PC-3 (cell line): ENCODE data around the gene JARID2. TPM values are rescaled to one million over a fixed set of nuclear protein-coding genes. Genes with fewer than 3 reads are reported as not detected.

ENCODE experiments used
- ATAC-seq: fragments of 200-7000 bp; cut with Tn5 transposase; 2 replicates; pipeline ENCODE4 v1.9.1; 2020; ENCODE audit warnings: mild to moderate bottlenecking, moderate library complexity
- BruUV-seq: library from RNA; stranded (reverse); fragments of 400-500 nt; replicated peaks from 2 replicates; lab custom pipeline; 2021; lab: Mats Ljungman, UMichigan
- CTCF ChIA-PET: fragments of 300-600 bp; sonication (Branson Sonifier 250); formaldehyde crosslinking; loops from one replicate; lab custom pipeline; 2022; ENCODE audit warnings: antibody characterized with exemption; lab: Charles Lee
- POLR2A ChIA-PET: fragments of 300-600 bp; sonication (Branson Sonifier 250); formaldehyde crosslinking; loops from one replicate; lab custom pipeline; 2022; ENCODE audit warnings: antibody characterized with exemption; ENCODE audit not compliant: unreplicated experiment; lab: Charles Lee
- DNase-seq: peaks from one replicate; pipeline ENCODE4 v3.0.0-alpha.2; 2015
- H2AFZ ChIP-seq: fragments of 300-600 bp; sonication (generic); 2 replicates; pipeline ENCODE4 v1.6.0; 2016; ENCODE audit warnings: antibody characterized with exemption, low read length
- H3F3A ChIP-seq: fragments of 300-600 bp; sonication (generic); one replicate; pipeline ENCODE4 v1.6.0; 2017; ENCODE audit warnings: antibody characterized with exemption, low read length, control low read depth, mild to moderate bottlenecking; ENCODE audit not compliant: unreplicated experiment
- H3K27ac ChIP-seq: fragments of 300-600 bp; sonication (generic); 2 replicates; pipeline ENCODE4 v1.5.1; 2016; ENCODE audit warnings: mild to moderate bottlenecking, low read length
- H3K27me3 ChIP-seq: fragments of 300-600 bp; sonication (generic); 2 replicates; pipeline ENCODE4 v1.6.1; 2016; ENCODE audit warnings: low read length, mixed read lengths
- H3K36me3 ChIP-seq: fragments of 300-600 bp; sonication (generic); 2 replicates; pipeline ENCODE4 v1.6.1; 2016; ENCODE audit warnings: low read depth, mixed run types, low read length, mixed read lengths
- H3K4me1 ChIP-seq: fragments of 300-600 bp; sonication (generic); 2 replicates; pipeline ENCODE4 v1.5.1; 2016; ENCODE audit warnings: low read length; ENCODE audit not compliant: insufficient read depth
- H3K4me2 ChIP-seq: fragments of 300-600 bp; sonication (generic); 2 replicates; pipeline ENCODE4 v1.6.0; 2016; ENCODE audit warnings: low read length
- H3K4me3 ChIP-seq: fragments of 300-600 bp; sonication (generic); 2 replicates; pipeline ENCODE4 v1.5.1; 2016; ENCODE audit warnings: mild to moderate bottlenecking, low read length, mixed read lengths
- H3K79me2 ChIP-seq: fragments of 300-600 bp; sonication (generic); 2 replicates; pipeline ENCODE4 v1.6.1; 2017; ENCODE audit warnings: low read length, mixed read lengths
- H3K9ac ChIP-seq: fragments of 300-600 bp; sonication (generic); 2 replicates; pipeline ENCODE4 v1.6.0; 2016; ENCODE audit warnings: mild to moderate bottlenecking, low read length
- H3K9me2 ChIP-seq: fragments of 300-600 bp; sonication (generic); replicated peaks from 2 replicates; pipeline ENCODE4 v1.6.1; 2016; ENCODE audit warnings: mixed run types, low read length, mixed read lengths
- H3K9me3 ChIP-seq: fragments of 300-600 bp; sonication (generic); 2 replicates; pipeline ENCODE4 v1.6.1; 2016; ENCODE audit warnings: low read length, mixed read lengths
- H4K20me1 ChIP-seq: fragments of 300-600 bp; sonication (generic); 2 replicates; pipeline ENCODE4 v1.6.1; 2016; ENCODE audit warnings: low read length, mixed read lengths
- CTCF ChIP-seq: fragments of 300-600 bp; sonication (generic); conservative IDR thresholded peaks from 2 replicates; pipeline ENCODE4 v1.5.1; 2017; ENCODE audit warnings: antibody characterized with exemption, low read depth, mild to moderate bottlenecking, low read length
- EZH2 ChIP-seq: fragments of 300-600 bp; sonication (generic); IDR thresholded peaks from one replicate; pipeline ENCODE4 v1.6.1; 2017; ENCODE audit warnings: antibody characterized with exemption, mild to moderate bottlenecking, low read length; ENCODE audit not compliant: unreplicated experiment
- EZH2phosphoT487 ChIP-seq: fragments of 300-600 bp; sonication (generic); IDR thresholded peaks from 2 replicates; pipeline ENCODE4 v1.6.1; 2018; ENCODE audit warnings: mild to moderate bottlenecking, antibody characterized with exemption, low read length, borderline replicate concordance
- intact Hi-C: fragments of 100-400 bp; cut with micrococcal nuclease; formaldehyde crosslinking; loops from 2 replicates; pipeline ENCODE4 v1.9.0; 2023
- total RNA-seq: library from RNA; depleted of rRNA; stranded (reverse); fragments of >200 nt; gene quantifications from 2 replicates; pipeline ENCODE4 v1.2.3, GENCODE V29; 2014

The JARID2 gene
- total RNA-seq, 1 experiment from 2014 or later, result 11.0 TPM

- ATAC-seq (no peak), DNase-seq (no peak)
- ChIA-PET CTCF (no interaction called here), POLR2A (no interaction called here)
- Histone ChIP-seq H4K20me1 (peaks cover 4% of the 10 kb centered on the region; the same call in 1 of the 2 replicates), H2AFZ (no peak overlapping the region), H3K9me3 (no peaks in the 10 kb centered on the region), H3F3A (no peaks in the 10 kb centered on the region), H3K4me2 (no peak overlapping the region), H3K9ac (no peak overlapping the region), H3K4me3 (no peak overlapping the region), H3K79me2 (peaks cover 85% of the 10 kb centered on the region), H3K36me3 (no peaks in the 10 kb centered on the region), H3K9me2 (no peaks in the 10 kb centered on the region), H3K27ac (no peak overlapping the region), H3K4me1 (no peaks in the 10 kb centered on the region), H3K27me3 (no peaks in the 10 kb centered on the region)
- intact Hi-C loops, result no loop called here
- TF ChIP-seq CTCF, result no peak
- TF ChIP-seq EZH2phosphoT487, result no peak
- no peak for TF ChIP-seq EZH2
- BruUV-seq, result no TSS peak
Measured at GRCh38 chr6:15374119-15374518, 128.2 kb downstream of the JARID2 start.

- Histone ChIP-seq H3K4me1 (no peaks in the 10 kb centered on the region), H3K4me2 (no peak overlapping the region), H3K9me2 (no peaks in the 10 kb centered on the region), H3K27ac (no peak overlapping the region), H3K79me2 (peaks cover 85% of the 10 kb centered on the region), H3F3A (no peaks in the 10 kb centered on the region), H4K20me1 (peaks cover 4% of the 10 kb centered on the region; the same call in 1 of the 2 replicates), H2AFZ (no peak overlapping the region), H3K9ac (no peak overlapping the region), H3K9me3 (no peaks in the 10 kb centered on the region), H3K4me3 (no peak overlapping the region), H3K27me3 (no peaks in the 10 kb centered on the region), H3K36me3 (no peaks in the 10 kb centered on the region)
- DNase-seq (no peak), ATAC-seq (no peak)
- BruUV-seq, result no TSS peak
- POLR2A ChIA-PET, result no interaction called here
- CTCF ChIA-PET, result no interaction called here
- intact Hi-C loops, result no loop called here
- TF ChIP-seq EZH2 (no peak), EZH2phosphoT487 (no peak), CTCF (no peak)
Measured at GRCh38 chr6:15375018-15375417, 129.1 kb downstream of the JARID2 start.

- POLR2A ChIA-PET, result no interaction called here
- no peaks in the 10 kb centered on the region for H3K27me3 ChIP-seq
- DNase-seq, result no peak
- no peak for ATAC-seq
- H3K4me2 ChIP-seq, result no peak overlapping the region
- TF ChIP-seq EZH2phosphoT487, result no peak
- TF ChIP-seq CTCF, result no peak
- no peak for TF ChIP-seq EZH2
- intact Hi-C loops, result no loop called here
- H3K9ac ChIP-seq, result no peak overlapping the region
- H3K27ac ChIP-seq, result no peak overlapping the region
- CTCF ChIA-PET, result no interaction called here
- no peak overlapping the region for H2AFZ ChIP-seq
- no peak overlapping the region for H3K4me3 ChIP-seq
- H3K9me3 ChIP-seq, result no peaks in the 10 kb centered on the region
- no peaks in the 10 kb centered on the region for H3K36me3 ChIP-seq
- no TSS peak for BruUV-seq
- H4K20me1 ChIP-seq, result peaks cover 4% of the 10 kb centered on the region; the same call in 1 of the 2 replicates
- H3K79me2 ChIP-seq, result peaks cover 87% of the 10 kb centered on the region
- H3K9me2 ChIP-seq, result no peaks in the 10 kb centered on the region
- no peaks in the 10 kb centered on the region for H3F3A ChIP-seq
- no peaks in the 10 kb centered on the region for H3K4me1 ChIP-seq
Measured at GRCh38 chr6:15375638-15376290, 129.9 kb downstream of the JARID2 start.
